Panc1 (cell line): ENCODE data around the gene ADAM10. TPM values are rescaled to one million over a fixed set of nuclear protein-coding genes. Genes with fewer than 3 reads are reported as not detected.

Experiments
- ATAC-seq: fragments of 200-7000 bp; cut with Tn5 transposase; 2 replicates; pipeline ENCODE4 v1.9.1; 2020; ENCODE audit warnings: mild to moderate bottlenecking, moderate library complexity
- BruUV-seq: library from RNA; stranded (reverse); fragments of 400-500 nt; replicated peaks from 2 replicates; lab custom pipeline; 2021; lab: Mats Ljungman, UMichigan
- CTCF ChIA-PET: fragments of 300-600 bp; sonication (Branson Sonifier 250); formaldehyde crosslinking; loops from one replicate; lab custom pipeline; 2022; ENCODE audit warnings: antibody characterized with exemption; lab: Charles Lee
- POLR2A ChIA-PET: fragments of 300-600 bp; sonication (Branson Sonifier 250); formaldehyde crosslinking; loops from one replicate; lab custom pipeline; 2022; ENCODE audit warnings: antibody characterized with exemption; lab: Charles Lee
- DNase-seq: peaks from one replicate; pipeline ENCODE4 v3.0.0-alpha.2; 2010; ENCODE audit warnings: low read depth, low spot score
- H3K27ac ChIP-seq: 2 replicates; pipeline ENCODE4 v1.5.1; 2011; ENCODE audit warnings: mild to moderate bottlenecking, low read length, inconsistent platforms
- H3K27me3 ChIP-seq: fragments of 200-500 bp; sonication (Bioruptor generic); 2 replicates; pipeline ENCODE4 v1.6.0; 2014; ENCODE audit warnings: low read length, inconsistent platforms; ENCODE audit not compliant: control insufficient read depth, insufficient read depth
- H3K36me3 ChIP-seq: fragments of 200-500 bp; sonication (Bioruptor generic); 2 replicates; pipeline ENCODE4 v1.5.1; 2014; ENCODE audit warnings: inconsistent platforms, mild to moderate bottlenecking, low read length, moderate library complexity; ENCODE audit not compliant: control insufficient read depth, insufficient read depth
- H3K4me1 ChIP-seq: 2 replicates; pipeline ENCODE4 v1.5.1; 2011; ENCODE audit warnings: inconsistent platforms, mild to moderate bottlenecking, low read length, moderate library complexity; ENCODE audit not compliant: control insufficient read depth, insufficient read depth
- H3K4me3 ChIP-seq, 2 experiments: 2 replicates each; pipeline ENCODE4 v1.5.1; 2011 to 2012; ENCODE audit warnings: low read depth in 2 of 2, low read length in 2 of 2, mild to moderate bottlenecking in 2 of 2, inconsistent platforms in 1 of 2, moderate library complexity in 1 of 2
- H3K9me3 ChIP-seq: fragments of 200-500 bp; sonication (Bioruptor generic); 2 replicates; pipeline ENCODE4 v1.5.1; 2014; ENCODE audit warnings: low read depth, mild to moderate bottlenecking, inconsistent platforms, low read length, moderate library complexity; ENCODE audit not compliant: control insufficient read depth, insufficient read depth
- POLR2AphosphoS5 ChIP-seq: IDR thresholded peaks from 2 replicates; pipeline ENCODE4 v1.6.1; 2012; ENCODE audit warnings: mild to moderate bottlenecking, low read depth, low read length, moderate library complexity
- SIN3A ChIP-seq: IDR thresholded peaks from 2 replicates; pipeline ENCODE4 v1.6.1; 2012; ENCODE audit warnings: low read depth, mild to moderate bottlenecking, low read length, moderate library complexity, borderline replicate concordance; ENCODE audit not compliant: insufficient read depth
- TCF7L2 ChIP-seq: IDR thresholded peaks from 2 replicates; pipeline ENCODE4 v1.6.1; 2011; ENCODE audit warnings: mild to moderate bottlenecking, low read depth, low read length, inconsistent platforms
- in situ Hi-C: cut with HindIII; loops from 2 replicates; pipeline ENCODE4 v1.10.0; 2016; ENCODE audit warnings: low sequenced_read_pairs, low pct_unique_long_range_greater_than_20kb
- intact Hi-C: fragments of 100-400 bp; cut with micrococcal nuclease; formaldehyde crosslinking; loops from one replicate; pipeline ENCODE4 v1.10.0; 2022; ENCODE audit not compliant: unreplicated experiment
- total RNA-seq: library from RNA; stranded (reverse); gene quantifications from one replicate; pipeline ENCODE4 v1.2.1, GENCODE V29; 2021; ENCODE audit not compliant: unreplicated experiment
- TF ChIP-seq, protein P1 (sequence below): fragments of 450-650 bp; IDR thresholded peaks from 2 replicates; pipeline ENCODE4 v1.5.1; 2017; ENCODE audit warnings: mild to moderate bottlenecking
- TF ChIP-seq, protein P2 (sequence below), 2 experiments: IDR thresholded peaks; 2 replicates each; pipeline ENCODE4 v1.6.1; 2011 to 2012; ENCODE audit warnings: low read depth in 2 of 2, control low read depth in 1 of 2, low read length in 1 of 2, mild to moderate bottlenecking in 1 of 2, moderate library complexity in 1 of 2; ENCODE audit not compliant: insufficient read depth in 1 of 2

The ADAM10 gene
- total RNA-seq, 1 experiment from 2014 or later: 176 TPM

DNA sequence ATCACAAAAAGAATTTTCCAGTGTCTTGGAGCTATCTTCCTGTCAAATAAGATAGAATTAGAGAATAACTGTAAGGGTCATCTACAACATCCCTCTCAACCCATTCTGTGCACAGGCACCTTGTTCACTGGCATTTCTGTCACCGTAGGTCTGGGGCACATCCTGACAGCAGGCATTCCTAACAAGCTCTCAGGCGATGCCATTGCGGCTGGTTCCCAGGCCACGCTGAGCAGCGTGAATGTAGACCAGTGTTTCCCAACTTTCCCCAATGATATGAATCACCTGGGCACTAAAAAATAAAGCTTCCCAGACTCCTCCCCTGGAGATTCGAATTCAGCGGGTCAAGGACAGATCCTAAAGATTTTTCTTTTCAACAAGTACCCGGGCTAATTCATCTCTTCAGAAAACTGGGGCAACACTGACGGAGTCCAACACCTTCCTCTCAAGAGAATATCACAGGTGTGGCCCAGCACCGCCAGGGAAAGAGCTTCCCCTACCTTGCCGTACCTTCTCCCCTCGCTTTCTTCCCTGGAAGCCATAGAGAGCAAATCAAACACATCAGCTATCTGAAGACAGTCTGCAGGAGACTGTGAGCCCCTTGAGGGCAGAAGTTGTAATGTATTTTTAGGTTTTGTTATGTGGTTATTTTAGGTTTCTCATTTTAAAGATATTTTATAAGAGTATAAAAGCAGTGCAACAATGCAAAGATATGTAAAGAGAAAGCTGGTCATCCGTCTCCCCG is 174.3 kb downstream of the ADAM10 start:
- POLR2A ChIA-PET: no interaction called here
- Histone ChIP-seq H3K36me3 (no peaks in the 10 kb centered on the region), H3K9me3 (no peaks in the 10 kb centered on the region), H3K27me3 (no peaks in the 10 kb centered on the region), H3K4me3 (no peak overlapping the region), H3K4me1 (no peaks in the 10 kb centered on the region), H3K27ac (no peak overlapping the region)
- no peak for ATAC-seq
- in situ Hi-C loops (no loop called here), intact Hi-C loops (no loop called here)
- CTCF ChIA-PET: interaction anchor here (0.6 kb wide), 1 partner anchor 328 kb away, joined by 4 read pairs; no protein-coding TSS in a partner anchor
- TF ChIP-seq SIN3A (no peak), TCF7L2 (no peak), POLR2AphosphoS5 (no peak)
- TF ChIP-seq, protein P1, sequence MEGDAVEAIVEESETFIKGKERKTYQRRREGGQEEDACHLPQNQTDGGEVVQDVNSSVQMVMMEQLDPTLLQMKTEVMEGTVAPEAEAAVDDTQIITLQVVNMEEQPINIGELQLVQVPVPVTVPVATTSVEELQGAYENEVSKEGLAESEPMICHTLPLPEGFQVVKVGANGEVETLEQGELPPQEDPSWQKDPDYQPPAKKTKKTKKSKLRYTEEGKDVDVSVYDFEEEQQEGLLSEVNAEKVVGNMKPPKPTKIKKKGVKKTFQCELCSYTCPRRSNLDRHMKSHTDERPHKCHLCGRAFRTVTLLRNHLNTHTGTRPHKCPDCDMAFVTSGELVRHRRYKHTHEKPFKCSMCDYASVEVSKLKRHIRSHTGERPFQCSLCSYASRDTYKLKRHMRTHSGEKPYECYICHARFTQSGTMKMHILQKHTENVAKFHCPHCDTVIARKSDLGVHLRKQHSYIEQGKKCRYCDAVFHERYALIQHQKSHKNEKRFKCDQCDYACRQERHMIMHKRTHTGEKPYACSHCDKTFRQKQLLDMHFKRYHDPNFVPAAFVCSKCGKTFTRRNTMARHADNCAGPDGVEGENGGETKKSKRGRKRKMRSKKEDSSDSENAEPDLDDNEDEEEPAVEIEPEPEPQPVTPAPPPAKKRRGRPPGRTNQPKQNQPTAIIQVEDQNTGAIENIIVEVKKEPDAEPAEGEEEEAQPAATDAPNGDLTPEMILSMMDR: no peak
- TF ChIP-seq, protein P2, sequence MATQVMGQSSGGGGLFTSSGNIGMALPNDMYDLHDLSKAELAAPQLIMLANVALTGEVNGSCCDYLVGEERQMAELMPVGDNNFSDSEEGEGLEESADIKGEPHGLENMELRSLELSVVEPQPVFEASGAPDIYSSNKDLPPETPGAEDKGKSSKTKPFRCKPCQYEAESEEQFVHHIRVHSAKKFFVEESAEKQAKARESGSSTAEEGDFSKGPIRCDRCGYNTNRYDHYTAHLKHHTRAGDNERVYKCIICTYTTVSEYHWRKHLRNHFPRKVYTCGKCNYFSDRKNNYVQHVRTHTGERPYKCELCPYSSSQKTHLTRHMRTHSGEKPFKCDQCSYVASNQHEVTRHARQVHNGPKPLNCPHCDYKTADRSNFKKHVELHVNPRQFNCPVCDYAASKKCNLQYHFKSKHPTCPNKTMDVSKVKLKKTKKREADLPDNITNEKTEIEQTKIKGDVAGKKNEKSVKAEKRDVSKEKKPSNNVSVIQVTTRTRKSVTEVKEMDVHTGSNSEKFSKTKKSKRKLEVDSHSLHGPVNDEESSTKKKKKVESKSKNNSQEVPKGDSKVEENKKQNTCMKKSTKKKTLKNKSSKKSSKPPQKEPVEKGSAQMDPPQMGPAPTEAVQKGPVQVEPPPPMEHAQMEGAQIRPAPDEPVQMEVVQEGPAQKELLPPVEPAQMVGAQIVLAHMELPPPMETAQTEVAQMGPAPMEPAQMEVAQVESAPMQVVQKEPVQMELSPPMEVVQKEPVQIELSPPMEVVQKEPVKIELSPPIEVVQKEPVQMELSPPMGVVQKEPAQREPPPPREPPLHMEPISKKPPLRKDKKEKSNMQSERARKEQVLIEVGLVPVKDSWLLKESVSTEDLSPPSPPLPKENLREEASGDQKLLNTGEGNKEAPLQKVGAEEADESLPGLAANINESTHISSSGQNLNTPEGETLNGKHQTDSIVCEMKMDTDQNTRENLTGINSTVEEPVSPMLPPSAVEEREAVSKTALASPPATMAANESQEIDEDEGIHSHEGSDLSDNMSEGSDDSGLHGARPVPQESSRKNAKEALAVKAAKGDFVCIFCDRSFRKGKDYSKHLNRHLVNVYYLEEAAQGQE (IDR thresholded peaks at IDR 0.05; ENCODE audit: insufficient read depth in 1 of 2, low read depth in 2 of 2, low read length in 1 of 2): no peak
- DNase-seq: no peak
- no TSS peak for BruUV-seq

GRCh38 chr15:58574631-58575030 is 174.9 kb downstream of the ADAM10 start:
- Histone ChIP-seq H3K36me3 (no peaks in the 10 kb centered on the region), H3K27me3 (no peaks in the 10 kb centered on the region), H3K27ac (no peak overlapping the region), H3K4me1 (no peaks in the 10 kb centered on the region), H3K9me3 (no peaks in the 10 kb centered on the region), H3K4me3 (no peak overlapping the region)
- TF ChIP-seq SIN3A: no peak
- TF ChIP-seq TCF7L2: no peak
- TF ChIP-seq POLR2AphosphoS5: no peak
- TF ChIP-seq, protein P2 (IDR thresholded peaks at IDR 0.05; ENCODE audit: insufficient read depth in 1 of 2, low read depth in 2 of 2, low read length in 1 of 2): no peak
- TF ChIP-seq, protein P1: no peak
- POLR2A ChIA-PET: interaction anchor here (0.6 kb wide), 1 partner anchor 120 kb away, joined by 4 read pairs; no protein-coding TSS in a partner anchor
- CTCF ChIA-PET: no interaction called here
- no peak for DNase-seq
- no TSS peak for BruUV-seq
- intact Hi-C loops: no loop called here
- no peak; the same call in 1 of the 2 replicates for ATAC-seq
- in situ Hi-C loops: no loop called here
